ENCODE results near the gene DHRS3.

The DHRS3 gene

DNA sequence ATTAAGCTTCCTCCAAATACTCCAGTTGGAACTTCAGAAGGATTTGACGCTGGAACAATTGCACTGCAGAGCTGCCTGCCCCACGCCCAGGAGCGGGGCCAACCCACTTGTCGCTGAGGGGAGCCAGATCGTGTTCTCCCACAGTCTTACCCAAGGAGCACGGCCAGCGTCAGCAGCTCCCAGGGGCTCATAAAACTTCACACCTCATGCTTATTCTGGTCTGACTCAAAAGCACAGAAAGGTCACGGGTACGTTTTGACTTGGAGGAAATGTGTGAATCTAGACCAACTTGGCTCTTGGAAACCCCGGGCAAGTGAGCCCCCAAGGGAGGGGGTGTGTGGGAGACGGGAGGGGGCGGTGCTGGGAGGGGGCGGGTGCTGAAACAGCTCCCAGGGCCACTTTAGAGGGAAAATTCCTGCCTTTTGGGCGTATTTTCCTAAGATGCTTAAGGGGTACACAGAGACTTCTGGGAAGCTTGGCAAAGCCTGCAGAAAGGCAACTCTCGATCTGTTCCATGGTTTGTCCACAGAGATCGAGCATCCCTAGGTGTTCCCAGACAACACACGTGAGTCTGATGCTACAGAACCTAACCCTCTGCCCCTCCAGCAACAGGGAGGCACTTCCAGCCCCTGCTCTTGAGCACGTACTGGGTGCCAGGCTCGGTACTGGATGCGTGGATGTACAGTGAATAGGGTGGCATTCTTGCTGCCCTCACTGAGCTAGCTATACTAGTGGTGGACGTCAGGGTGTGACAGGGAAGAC lies 98.9 kb downstream of the DHRS3 start:
- Histone ChIP-seq H3K27ac (peak overlapping the region; percentile 26 to 34), H3K4me3 (peak overlapping the region; percentile 46)
- DNase-seq (ENCODE audit: low spot score), result peak; percentile 90
- TF ChIP-seq, protein P1, sequence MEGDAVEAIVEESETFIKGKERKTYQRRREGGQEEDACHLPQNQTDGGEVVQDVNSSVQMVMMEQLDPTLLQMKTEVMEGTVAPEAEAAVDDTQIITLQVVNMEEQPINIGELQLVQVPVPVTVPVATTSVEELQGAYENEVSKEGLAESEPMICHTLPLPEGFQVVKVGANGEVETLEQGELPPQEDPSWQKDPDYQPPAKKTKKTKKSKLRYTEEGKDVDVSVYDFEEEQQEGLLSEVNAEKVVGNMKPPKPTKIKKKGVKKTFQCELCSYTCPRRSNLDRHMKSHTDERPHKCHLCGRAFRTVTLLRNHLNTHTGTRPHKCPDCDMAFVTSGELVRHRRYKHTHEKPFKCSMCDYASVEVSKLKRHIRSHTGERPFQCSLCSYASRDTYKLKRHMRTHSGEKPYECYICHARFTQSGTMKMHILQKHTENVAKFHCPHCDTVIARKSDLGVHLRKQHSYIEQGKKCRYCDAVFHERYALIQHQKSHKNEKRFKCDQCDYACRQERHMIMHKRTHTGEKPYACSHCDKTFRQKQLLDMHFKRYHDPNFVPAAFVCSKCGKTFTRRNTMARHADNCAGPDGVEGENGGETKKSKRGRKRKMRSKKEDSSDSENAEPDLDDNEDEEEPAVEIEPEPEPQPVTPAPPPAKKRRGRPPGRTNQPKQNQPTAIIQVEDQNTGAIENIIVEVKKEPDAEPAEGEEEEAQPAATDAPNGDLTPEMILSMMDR (IDR thresholded peaks at IDR 0.05), result no peak

All from coronary artery (tissue), 2 donors.